ENCODE measurements around the gene USP50. TPM values are rescaled to one million over a fixed set of nuclear protein-coding genes. Genes with fewer than 3 reads are reported as not detected.
"Not testable (repeated sequence)": the region's sequence is repeated elsewhere in the genome, so short reads cannot be mapped to it uniquely, and the experiment has no call there.

Gene USP50
- not detected for polyA plus RNA-seq

DNA sequence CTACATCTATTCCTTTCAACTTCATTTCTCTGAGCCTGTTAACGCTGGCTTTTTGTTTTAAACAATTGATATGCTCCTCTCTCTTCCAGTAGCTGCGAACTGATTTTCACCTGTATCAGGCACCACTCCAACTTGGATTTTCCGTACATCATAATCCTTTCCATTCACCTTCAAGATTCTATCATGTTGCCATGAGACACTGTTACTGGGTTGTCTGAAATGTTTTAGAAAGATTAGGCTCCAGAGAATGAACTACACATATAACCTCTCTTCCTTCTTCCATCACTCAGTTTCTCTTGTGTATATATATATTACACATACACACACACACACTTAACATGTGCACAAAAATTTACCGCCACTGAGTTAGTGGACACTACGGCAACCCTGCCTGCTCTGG, at the start of gene USP50:
USP50 (minus strand) TSS at position 101 of the 400 bp plus-strand sequence. CDS start 141 bp downstream, outside the sequence.
- H3K27ac Mint-ChIP-seq = no peak within 1 kb of the TSS

DNA sequence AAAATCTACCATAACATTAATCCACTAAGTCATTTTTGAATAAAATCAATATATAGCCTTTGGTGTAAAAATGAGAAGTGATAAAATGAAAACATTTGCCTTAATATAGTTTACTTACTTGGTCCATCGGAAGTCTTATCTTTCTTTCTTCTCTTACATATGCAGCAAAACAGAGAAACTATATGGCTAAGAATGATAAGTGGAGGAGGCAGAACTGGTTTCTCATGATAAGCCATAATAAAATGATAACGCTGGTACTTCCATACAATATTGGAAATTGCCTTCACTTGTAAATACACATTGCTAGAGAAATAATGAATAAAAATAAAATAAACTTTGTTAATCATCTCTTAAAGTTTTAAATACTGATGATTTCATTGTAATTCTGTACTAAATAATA, 47.8 kb upstream of the USP50 start:
- no peaks in the 10 kb centered on the region for H3K36me3 Mint-ChIP-seq
- H3K4me1 Mint-ChIP-seq = no peaks in the 10 kb centered on the region

More for the DNA sequence above, at the start of gene USP50:
- Mint-ChIP-seq H3K36me3 (no peaks in the 10 kb centered on the region), H3K9me3 (peaks cover 0 to 5% (median 0%) of the 10 kb centered on the region in 3 donors), H3K4me3 (no peak within 1 kb of the TSS), H3K27me3 (peaks cover 3% of the 10 kb centered on the region), H3K4me1 (no peaks in the 10 kb centered on the region)

DNA sequence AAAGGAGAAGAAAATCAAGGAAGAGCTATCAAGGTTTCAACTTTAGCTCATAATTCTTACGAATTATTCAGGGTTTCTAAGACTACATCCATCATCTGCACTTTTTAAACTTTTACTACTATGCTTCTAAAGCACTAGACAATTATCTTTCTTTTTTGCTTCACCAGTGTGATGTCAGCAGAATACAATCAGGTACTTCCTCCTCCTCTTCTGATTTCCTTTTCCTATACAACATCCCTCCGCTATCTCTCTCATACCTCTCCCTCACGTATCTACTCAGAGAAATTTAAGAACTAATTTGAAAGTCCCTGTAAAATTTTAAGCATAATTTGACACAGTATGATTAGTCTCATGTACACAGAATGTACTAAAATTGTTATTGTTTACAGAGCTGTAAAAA, 47.3 kb upstream of the USP50 start:
- Mint-ChIP-seq H3K27ac (peak overlapping the region in 1 of 3 donors; percentile 27), H3K4me1 (no peaks in the 10 kb centered on the region), H3K4me3 (no peak overlapping the region), H3K9me3 (no peaks in the 10 kb centered on the region), H3K36me3 (peaks cover under 1% of the 10 kb centered on the region), H3K27me3 (no peaks in the 10 kb centered on the region)

More for the DNA sequence above, 47.8 kb upstream of the USP50 start:
- Mint-ChIP-seq H3K4me3 (no peak overlapping the region), H3K27ac (no peak overlapping the region), H3K27me3 (no peaks in the 10 kb centered on the region), H3K9me3 (no peaks in the 10 kb centered on the region)

DNA sequence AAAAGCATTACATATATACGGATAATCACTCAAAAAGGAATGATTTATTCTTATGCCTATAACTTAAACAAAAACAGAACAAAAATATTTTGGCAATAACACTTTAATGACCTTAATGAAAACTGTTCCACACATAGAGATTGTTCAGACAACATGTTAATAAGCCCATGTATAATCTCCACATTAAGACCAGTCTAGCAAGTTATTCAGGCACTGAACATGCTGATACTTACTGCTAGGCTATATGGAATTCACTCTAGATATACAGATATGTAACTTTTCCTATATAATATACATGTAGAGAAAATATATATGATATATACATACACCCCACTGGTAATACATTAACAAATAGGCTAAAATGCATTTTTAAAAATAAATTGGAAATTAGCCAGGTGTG, 43.8 kb upstream of the USP50 start:
- no peaks in the 10 kb centered on the region for H3K4me1 Mint-ChIP-seq
- no peak overlapping the region for H3K27ac Mint-ChIP-seq
- no peaks in the 10 kb centered on the region for H3K27me3 Mint-ChIP-seq
- peaks cover 9% of the 10 kb centered on the region for H3K36me3 Mint-ChIP-seq
- no peak overlapping the region for H3K4me3 Mint-ChIP-seq
- no peaks in the 10 kb centered on the region for H3K9me3 Mint-ChIP-seq

DNA sequence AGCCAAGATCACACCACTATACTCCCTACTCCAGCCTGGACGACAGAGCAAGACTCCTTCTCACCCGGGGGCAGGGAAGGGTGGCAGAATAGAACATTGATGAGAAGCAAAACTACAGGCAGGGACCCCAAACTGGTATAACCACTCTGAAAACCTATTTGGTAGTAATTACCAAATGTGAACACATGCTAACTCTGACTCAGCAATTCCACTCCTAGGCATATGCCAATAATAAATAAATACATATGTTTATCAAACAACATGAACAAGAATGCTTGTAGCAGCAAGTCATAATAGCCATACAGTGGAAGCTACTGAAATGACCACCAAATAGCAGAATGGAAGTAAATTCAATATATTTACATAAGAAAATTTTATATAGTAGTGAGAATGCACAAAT, 31.0 kb upstream of the USP50 start:
- Mint-ChIP-seq H3K27me3 (no peaks in the 10 kb centered on the region), H3K36me3 (peaks cover 7% of the 10 kb centered on the region), H3K27ac (no peak overlapping the region), H3K4me1 (no peaks in the 10 kb centered on the region), H3K4me3 (no peak overlapping the region), H3K9me3 (peaks cover 0 to 1% (median 0%) of the 10 kb centered on the region in 3 donors)

DNA sequence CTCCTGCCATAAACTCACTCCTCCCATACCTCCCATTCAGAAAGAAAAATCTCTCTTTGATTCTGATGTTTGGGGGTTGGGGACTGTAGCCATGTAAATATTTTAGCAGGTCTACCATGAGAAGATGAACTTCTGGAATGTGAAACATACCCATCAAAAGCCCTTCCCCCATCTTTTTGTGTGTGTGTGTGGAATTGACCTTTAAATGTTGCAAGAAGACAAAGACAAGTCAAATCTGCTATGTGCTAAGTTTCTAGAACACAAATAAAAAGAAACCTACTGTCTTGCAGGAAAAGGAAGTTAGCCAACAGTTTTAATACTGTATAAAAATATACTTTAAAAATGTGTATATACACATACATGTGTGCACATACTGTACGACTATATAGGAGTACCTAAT, 29.7 kb upstream of the USP50 start:
- Mint-ChIP-seq H3K9me3 (peaks cover 0 to 1% (median 0%) of the 10 kb centered on the region in 3 donors), H3K4me1 (no peaks in the 10 kb centered on the region), H3K27ac (no peak overlapping the region), H3K27me3 (no peaks in the 10 kb centered on the region), H3K4me3 (no peak overlapping the region), H3K36me3 (peaks cover 5% of the 10 kb centered on the region)

DNA sequence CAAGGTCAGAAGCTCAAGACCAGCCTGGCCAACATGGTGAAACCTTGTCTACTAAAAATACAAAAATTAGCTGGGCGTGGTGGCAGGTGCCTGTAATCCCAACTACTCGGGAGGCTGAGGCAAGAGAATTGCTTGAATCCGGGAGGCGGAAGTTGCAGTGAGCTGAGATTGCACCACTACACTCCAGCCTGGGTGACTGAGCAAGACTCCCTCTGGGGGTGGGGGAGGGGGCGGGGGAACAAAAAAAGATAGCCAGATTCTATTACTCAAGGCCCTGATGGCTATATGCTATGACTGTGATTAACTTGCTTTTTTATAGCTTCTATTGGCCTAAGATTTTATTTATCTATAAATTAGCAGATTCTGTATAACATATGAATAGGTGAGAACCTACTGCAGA, 27.4 kb upstream of the USP50 start:
- H3K27ac Mint-ChIP-seq, H3K4me3 Mint-ChIP-seq, H3K4me1 Mint-ChIP-seq, H3K36me3 Mint-ChIP-seq, H3K9me3 Mint-ChIP-seq, H3K27me3 Mint-ChIP-seq: not testable (repeated sequence)

DNA sequence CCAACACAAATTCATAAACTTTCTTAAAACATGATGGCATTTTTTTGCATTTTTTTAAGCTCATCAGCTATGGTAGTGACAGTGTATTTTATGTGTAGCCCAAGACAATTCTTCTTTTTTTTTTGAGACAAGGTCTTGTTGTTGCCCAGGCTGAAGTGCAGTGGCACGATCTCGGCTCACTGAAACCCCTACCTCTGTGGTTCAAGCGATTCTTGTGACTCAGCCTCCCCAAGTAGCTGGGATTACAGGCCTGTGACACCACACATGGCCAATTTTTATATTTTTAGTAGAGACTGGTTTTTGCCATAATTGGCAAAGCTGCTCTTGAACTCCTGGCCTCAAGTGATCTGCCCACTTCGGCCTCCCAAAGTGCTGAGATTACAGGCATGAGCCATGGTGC, 17.3 kb upstream of the USP50 start:
- Mint-ChIP-seq H3K27ac (no peak overlapping the region), H3K9me3 (no peaks in the 10 kb centered on the region), H3K27me3 (no peaks in the 10 kb centered on the region), H3K4me1 (no peaks in the 10 kb centered on the region), H3K36me3 (peaks cover 2% of the 10 kb centered on the region), H3K4me3 (no peak overlapping the region)

DNA sequence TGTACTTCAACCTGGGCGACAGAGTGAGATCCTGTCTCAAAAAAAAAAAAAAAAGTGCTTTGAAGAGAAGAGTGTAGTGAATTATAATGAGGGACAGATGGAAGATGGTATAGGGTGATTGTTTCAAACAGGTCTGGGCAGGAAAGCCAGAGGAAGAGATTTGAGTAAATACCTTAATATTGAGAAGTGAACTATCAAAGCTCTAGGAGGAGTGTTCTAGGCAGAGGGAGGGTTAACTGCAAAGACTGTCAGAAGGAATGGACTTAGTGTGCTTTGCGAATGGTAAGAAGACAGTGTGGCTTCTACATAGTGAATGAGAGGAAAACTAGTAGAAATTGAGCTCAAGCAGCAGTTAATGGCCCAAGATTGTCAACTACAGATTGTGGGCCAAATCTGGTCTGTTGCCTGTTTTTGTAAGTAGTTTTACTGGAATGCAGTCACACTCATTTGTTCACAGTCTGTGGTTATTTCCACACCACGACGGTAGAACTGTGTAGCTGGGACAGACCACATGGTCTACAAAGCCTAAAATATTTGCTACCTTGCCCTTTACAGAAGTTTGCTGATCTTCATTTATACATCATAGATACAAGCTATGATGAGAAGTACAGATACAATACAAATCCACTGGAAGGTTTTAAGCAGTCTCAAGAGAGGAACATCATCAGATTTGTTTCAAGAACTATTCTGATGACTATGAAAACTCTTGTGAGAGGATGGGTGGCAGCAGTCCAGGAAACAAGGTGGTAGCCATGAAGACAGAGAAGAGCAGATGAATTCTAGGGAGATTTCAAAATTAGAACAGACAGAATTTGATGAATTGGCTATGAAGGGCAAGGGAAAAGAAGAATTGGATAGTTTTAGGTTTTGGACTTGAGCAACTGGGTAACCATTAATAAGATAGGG, 16.5 kb upstream of the USP50 start:
- no peaks in the 10 kb centered on the region for H3K9me3 Mint-ChIP-seq
- no peak overlapping the region for H3K4me3 Mint-ChIP-seq
- H3K27me3 Mint-ChIP-seq = no peaks in the 10 kb centered on the region
- H3K27ac Mint-ChIP-seq = peak overlapping the region in 2 of 3 donors; percentile 80 to 86
- no peaks in the 10 kb centered on the region for H3K4me1 Mint-ChIP-seq
- H3K36me3 Mint-ChIP-seq = peaks cover 2% of the 10 kb centered on the region

DNA sequence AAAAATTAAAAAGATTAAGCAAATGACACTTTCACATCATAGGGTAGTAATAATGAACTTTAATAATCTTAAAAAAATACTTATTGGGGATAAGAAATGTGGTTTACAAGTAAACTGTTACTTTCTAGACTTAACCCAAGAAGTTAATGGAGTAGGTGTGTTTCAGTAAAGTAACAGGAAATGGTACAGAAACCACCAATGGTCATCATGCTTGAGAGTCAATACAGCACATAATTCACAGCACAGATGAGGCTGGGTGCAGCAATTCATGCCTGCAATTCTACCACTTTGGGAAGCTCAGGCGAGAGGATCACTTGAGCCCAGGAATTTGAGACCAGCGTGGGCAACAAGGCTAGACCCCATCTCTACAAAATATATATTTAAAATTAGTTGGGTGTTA, 11.5 kb upstream of the USP50 start:
- Mint-ChIP-seq H3K27ac (peak overlapping the region in 1 of 3 donors; percentile 82), H3K27me3 (no peaks in the 10 kb centered on the region), H3K4me1 (no peaks in the 10 kb centered on the region), H3K4me3 (no peak overlapping the region), H3K36me3 (peaks cover 5% of the 10 kb centered on the region), H3K9me3 (no peaks in the 10 kb centered on the region)

DNA sequence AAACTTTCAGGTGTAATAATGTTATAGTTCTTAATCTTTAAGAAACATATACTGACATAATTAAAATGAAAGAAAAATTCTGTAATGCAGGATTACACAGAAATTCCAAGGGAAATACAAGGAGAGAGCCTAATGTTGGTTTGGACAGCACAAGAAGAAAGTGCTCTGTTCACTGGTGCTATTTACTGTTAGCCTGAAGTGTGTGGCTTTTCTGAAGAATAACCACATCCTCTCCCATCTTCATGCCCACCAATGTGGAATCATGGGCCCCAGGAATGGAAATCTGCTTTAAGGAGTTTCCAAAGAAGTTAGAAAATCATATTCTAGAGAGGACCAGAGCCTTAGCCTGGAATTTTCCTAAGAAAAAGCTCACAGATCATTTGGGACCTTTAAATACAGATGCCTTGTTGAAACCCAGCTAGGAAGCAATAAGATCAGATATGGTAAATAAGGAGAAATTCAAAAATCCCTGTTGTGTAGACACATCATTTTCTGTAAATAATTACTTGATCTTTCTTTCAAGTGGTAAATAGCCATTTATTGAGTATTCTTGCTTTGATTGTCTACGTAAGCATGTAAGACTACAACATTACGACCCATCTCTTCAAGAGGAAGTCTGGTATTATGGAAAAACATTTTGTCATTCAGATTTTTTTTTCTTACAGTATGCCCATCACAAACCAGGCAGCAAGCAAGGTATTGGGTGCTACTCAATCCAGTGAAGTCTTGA, 10.3 kb upstream of the USP50 start:
- Mint-ChIP-seq H3K9me3 (peaks cover 0 to 1% (median 0%) of the 10 kb centered on the region in 3 donors), H3K27me3 (no peaks in the 10 kb centered on the region), H3K4me3 (no peak overlapping the region), H3K4me1 (peaks cover 0 to 2% (median 1%) of the 10 kb centered on the region in 3 donors), H3K36me3 (peaks cover 5% of the 10 kb centered on the region), H3K27ac (no peak overlapping the region)

DNA sequence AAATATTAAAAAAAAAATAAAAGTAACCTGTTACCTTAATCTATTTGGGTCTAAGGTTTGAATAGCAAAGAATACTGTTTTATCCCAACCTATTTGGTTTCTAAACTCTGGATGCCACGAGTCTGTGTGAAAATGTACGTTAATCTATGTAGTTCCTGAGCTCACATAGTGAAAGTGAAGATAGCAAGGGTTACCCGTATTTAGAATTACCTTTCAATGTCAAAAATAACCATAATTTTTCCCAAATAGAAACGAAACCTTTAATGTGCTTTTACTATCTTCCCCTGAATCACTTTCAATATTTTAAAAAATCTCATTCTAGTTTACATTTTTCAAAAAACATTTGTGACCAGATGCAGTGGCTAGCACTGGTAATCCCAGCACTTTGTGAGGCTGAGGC, 5.8 kb upstream of the USP50 start:
- Mint-ChIP-seq H3K4me3 (no peak overlapping the region), H3K36me3 (peaks cover 5% of the 10 kb centered on the region), H3K9me3 (peaks cover 0 to 6% (median 0%) of the 10 kb centered on the region in 3 donors), H3K27me3 (no peaks in the 10 kb centered on the region), H3K27ac (no peak overlapping the region), H3K4me1 (peaks cover 0 to 2% (median 1%) of the 10 kb centered on the region in 3 donors)

DNA sequence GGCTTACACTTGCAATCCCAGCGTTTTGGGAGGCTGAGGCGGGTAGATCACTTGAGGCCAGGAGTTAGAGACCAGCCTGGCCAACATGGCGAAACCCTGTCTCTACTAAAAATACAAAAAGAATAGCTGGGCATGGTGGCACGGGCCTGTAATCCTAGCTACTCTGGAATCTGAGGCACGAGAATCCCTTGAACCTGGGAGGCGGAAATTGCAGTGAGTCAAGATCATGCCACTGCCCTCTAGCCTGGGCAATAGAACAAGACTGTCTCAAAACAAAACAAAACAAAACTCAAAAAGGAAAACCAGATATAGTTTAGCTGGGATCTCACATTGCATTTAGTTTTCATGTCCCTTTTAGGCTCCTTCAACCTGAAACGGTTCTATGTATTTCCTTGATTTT, 2.9 kb upstream of the USP50 start:
- Mint-ChIP-seq H3K4me3 (no peak overlapping the region), H3K36me3 (no peaks in the 10 kb centered on the region), H3K4me1 (peaks cover 0 to 2% (median 1%) of the 10 kb centered on the region in 3 donors), H3K27me3 (no peaks in the 10 kb centered on the region), H3K9me3 (peaks cover 0 to 6% (median 0%) of the 10 kb centered on the region in 3 donors), H3K27ac (no peak overlapping the region)

DNA sequence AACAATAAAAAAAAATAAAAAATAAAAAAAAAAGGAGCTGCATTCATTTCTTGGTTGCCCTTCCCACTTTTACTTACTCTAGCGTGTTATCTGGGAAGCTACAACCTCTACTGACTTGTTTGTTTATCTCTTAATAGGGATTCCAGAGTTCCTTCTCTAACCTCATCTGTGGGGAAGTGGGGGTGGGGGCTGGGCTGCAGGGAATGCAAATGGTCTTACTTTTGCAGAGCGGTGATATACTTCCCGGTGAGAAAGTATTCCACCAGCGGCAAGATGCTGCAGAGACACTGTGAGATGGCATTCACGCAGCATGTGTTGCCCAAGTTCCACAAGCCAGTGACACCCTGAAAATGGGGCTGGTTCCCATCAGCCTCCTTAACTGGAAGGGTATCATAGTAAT, 2.1 kb downstream of the USP50 start:
- Mint-ChIP-seq H3K27ac (no peak overlapping the region), H3K27me3 (peaks cover 3% of the 10 kb centered on the region), H3K36me3 (no peaks in the 10 kb centered on the region), H3K4me3 (no peak overlapping the region), H3K9me3 (peaks cover 0 to 2% (median 0%) of the 10 kb centered on the region in 3 donors), H3K4me1 (no peaks in the 10 kb centered on the region)

DNA sequence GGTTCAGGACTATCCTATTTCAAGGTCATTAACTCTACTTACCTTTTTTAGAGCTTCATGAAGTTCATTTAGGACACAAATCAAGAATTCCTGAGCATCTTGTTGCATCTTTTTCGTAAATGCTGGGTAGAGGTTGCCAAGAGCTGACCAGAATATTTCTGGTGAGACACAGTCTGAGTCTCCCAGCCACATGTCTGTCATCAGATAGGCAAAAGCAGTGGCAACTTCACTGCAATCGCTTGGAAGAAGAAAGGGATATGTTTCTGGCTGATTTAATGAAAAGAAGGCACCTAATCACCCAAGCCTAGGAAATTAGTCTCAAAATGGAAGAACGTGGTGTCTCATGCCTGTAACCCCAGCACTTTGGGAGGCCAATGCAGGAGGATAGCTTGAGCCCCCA, 2.9 kb downstream of the USP50 start:
- H3K27ac Mint-ChIP-seq = no peak overlapping the region
- H3K27me3 Mint-ChIP-seq = peaks cover 3% of the 10 kb centered on the region
- H3K9me3 Mint-ChIP-seq = peaks cover 0 to 2% (median 0%) of the 10 kb centered on the region in 3 donors
- H3K4me3 Mint-ChIP-seq = no peak overlapping the region
- no peaks in the 10 kb centered on the region for H3K36me3 Mint-ChIP-seq
- H3K4me1 Mint-ChIP-seq = no peaks in the 10 kb centered on the region

All from IgD-negative memory B cell (primary cell).